ENCODE data around the gene OCA2. TPM values are rescaled to one million over a fixed set of nuclear protein-coding genes. Genes with fewer than 3 reads are reported as not detected.

OCA2 gene
- total RNA-seq, 2 experiments from 2014 or later = not detected

DNA sequence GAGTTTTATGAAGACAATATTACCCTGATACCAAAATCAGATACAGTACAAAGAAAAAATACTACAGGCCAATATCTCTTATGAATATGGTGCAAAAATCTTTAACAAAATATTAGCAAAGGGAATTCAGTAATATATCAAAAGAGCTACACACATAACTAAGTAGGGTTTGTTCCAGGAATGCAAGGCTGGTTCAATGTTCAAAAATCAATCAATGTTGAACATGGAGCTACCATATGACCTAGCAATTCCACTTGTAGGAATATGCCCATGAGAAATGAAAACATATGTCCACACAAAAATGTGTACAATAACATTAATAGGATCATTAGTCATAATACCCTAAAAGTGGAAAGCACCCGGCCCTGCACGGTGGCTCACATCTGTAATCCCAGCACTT, 7.8 kb downstream of the OCA2 start:
- ChIA-PET POLR2A (no interaction called here), CTCF (ENCODE audit: unreplicated experiment) (no interaction called here)
- no peak for DNase-seq (ENCODE audit: low spot score)
- no peak overlapping the region for H3K4me3 ChIP-seq (ENCODE audit: low read depth, low read length, poor library complexity, severe bottlenecking)
- H4K20me1 ChIP-seq (ENCODE audit: insufficient read depth, low read length) = no peaks in the 10 kb centered on the region
- H3K27ac ChIP-seq (ENCODE audit: low read depth, low read length, poor library complexity, severe bottlenecking) = no peak overlapping the region
- H3K4me2 ChIP-seq (ENCODE audit: low read length) = no peak overlapping the region
- no TSS peak for BruUV-seq (replicated peaks)
- peaks cover 7% of the 10 kb centered on the region; the same call in 1 of the 2 replicates for H3K9me3 ChIP-seq (ENCODE audit: low read length)
- H3K36me3 ChIP-seq (ENCODE audit: insufficient read depth, low read length) = no peaks in the 10 kb centered on the region
- TF ChIP-seq, protein P1, sequence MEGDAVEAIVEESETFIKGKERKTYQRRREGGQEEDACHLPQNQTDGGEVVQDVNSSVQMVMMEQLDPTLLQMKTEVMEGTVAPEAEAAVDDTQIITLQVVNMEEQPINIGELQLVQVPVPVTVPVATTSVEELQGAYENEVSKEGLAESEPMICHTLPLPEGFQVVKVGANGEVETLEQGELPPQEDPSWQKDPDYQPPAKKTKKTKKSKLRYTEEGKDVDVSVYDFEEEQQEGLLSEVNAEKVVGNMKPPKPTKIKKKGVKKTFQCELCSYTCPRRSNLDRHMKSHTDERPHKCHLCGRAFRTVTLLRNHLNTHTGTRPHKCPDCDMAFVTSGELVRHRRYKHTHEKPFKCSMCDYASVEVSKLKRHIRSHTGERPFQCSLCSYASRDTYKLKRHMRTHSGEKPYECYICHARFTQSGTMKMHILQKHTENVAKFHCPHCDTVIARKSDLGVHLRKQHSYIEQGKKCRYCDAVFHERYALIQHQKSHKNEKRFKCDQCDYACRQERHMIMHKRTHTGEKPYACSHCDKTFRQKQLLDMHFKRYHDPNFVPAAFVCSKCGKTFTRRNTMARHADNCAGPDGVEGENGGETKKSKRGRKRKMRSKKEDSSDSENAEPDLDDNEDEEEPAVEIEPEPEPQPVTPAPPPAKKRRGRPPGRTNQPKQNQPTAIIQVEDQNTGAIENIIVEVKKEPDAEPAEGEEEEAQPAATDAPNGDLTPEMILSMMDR (conservative IDR thresholded peaks at IDR 0.05; ENCODE audit: low read length) = no peak
- TF ChIP-seq EZH2phosphoT487 (IDR thresholded peaks at IDR 0.05; ENCODE audit: borderline replicate concordance, low read depth, low read length) = no peak
- H3K4me1 ChIP-seq (ENCODE audit: insufficient read depth, low read length, poor library complexity, severe bottlenecking) = peaks cover 3% of the 10 kb centered on the region
- no peak overlapping the region for H2AFZ ChIP-seq (ENCODE audit: low read length)
- intact Hi-C loops (cut with micrococcal nuclease; ENCODE audit: unreplicated experiment) = no loop called here
- no peaks in the 10 kb centered on the region for H3K79me2 ChIP-seq (ENCODE audit: insufficient read depth, low read depth, low read length)
- H3K9me2 ChIP-seq (ENCODE audit: insufficient read depth, low read length) = no peaks in the 10 kb centered on the region

GRCh38 chr15:28086175-28086703, 12.9 kb downstream of the OCA2 start:
- CTCF ChIA-PET (ENCODE audit: unreplicated experiment) = interaction anchor here (0.6 kb wide), 1 partner anchor 68 kb away, joined by 11 read pairs; no protein-coding TSS in a partner anchor

More at GRCh38 chr15:28086175-28086703, 12.9 kb downstream of the OCA2 start:
- Histone ChIP-seq H4K20me1 (ENCODE audit: insufficient read depth, low read length) (no peaks in the 10 kb centered on the region), H3K79me2 (ENCODE audit: insufficient read depth, low read depth, low read length) (no peaks in the 10 kb centered on the region), H3K27ac (ENCODE audit: low read depth, low read length, poor library complexity, severe bottlenecking) (no peak overlapping the region), H3K9me3 (ENCODE audit: low read length) (peaks cover 6% of the 10 kb centered on the region; the same call in 1 of the 2 replicates), H3K4me1 (ENCODE audit: insufficient read depth, low read length, poor library complexity, severe bottlenecking) (no peaks in the 10 kb centered on the region), H2AFZ (ENCODE audit: low read length) (no peak overlapping the region), H3K9me2 (ENCODE audit: insufficient read depth, low read length) (no peaks in the 10 kb centered on the region), H3K4me2 (ENCODE audit: low read length) (no peak overlapping the region), H3K4me3 (ENCODE audit: low read depth, low read length, poor library complexity, severe bottlenecking) (no peak overlapping the region), H3K36me3 (ENCODE audit: insufficient read depth, low read length) (no peaks in the 10 kb centered on the region)
- DNase-seq (ENCODE audit: low spot score) = peak; percentile 72
- POLR2A ChIA-PET = interaction anchor here (0.6 kb wide), 1 partner anchor 690 kb away, joined by 4 read pairs; no protein-coding TSS in a partner anchor
- TF ChIP-seq, protein P1 (conservative IDR thresholded peaks at IDR 0.05; ENCODE audit: low read length) = peak; percentile 83
- TF ChIP-seq EZH2phosphoT487 (IDR thresholded peaks at IDR 0.05; ENCODE audit: borderline replicate concordance, low read depth, low read length) = no peak
- no TSS peak for BruUV-seq (replicated peaks)
- intact Hi-C loops (cut with micrococcal nuclease; ENCODE audit: unreplicated experiment) = loop anchor here (1.0 kb wide), 1 partner anchor 37 kb away; no protein-coding TSS in a partner anchor
